ENCODE data around the gene MKKS.

MKKS gene

GRCh38 chr20:10362674-10363073 lies 71.3 kb downstream of the MKKS start:
- Histone ChIP-seq H4K20me1 (ENCODE audit: insufficient read depth, low read length) (no peaks in the 10 kb centered on the region), H3K9ac (ENCODE audit: low read depth, low read length) (no peak overlapping the region), H3K36me3 (ENCODE audit: insufficient read depth, low read length) (no peaks in the 10 kb centered on the region), H3K27me3 (ENCODE audit: insufficient read depth, low read length, poor library complexity) (no peaks in the 10 kb centered on the region), H2AFZ (ENCODE audit: low read depth, low read length) (no peak overlapping the region), H3K9me3 (ENCODE audit: insufficient read depth, low read length, severe bottlenecking) (no peaks in the 10 kb centered on the region), H3K79me2 (ENCODE audit: insufficient read depth, low read length) (no peaks in the 10 kb centered on the region), H3K4me3 (ENCODE audit: low read depth in 1 of 2, low read length in 2 of 2) (no peak overlapping the region), H3K4me1 (ENCODE audit: insufficient read depth, low read length) (no peaks in the 10 kb centered on the region), H3K4me2 (ENCODE audit: insufficient read depth, low read length) (no peak overlapping the region), H3K27ac (ENCODE audit: low read length) (no peak overlapping the region)
- TF ChIP-seq, protein P1, sequence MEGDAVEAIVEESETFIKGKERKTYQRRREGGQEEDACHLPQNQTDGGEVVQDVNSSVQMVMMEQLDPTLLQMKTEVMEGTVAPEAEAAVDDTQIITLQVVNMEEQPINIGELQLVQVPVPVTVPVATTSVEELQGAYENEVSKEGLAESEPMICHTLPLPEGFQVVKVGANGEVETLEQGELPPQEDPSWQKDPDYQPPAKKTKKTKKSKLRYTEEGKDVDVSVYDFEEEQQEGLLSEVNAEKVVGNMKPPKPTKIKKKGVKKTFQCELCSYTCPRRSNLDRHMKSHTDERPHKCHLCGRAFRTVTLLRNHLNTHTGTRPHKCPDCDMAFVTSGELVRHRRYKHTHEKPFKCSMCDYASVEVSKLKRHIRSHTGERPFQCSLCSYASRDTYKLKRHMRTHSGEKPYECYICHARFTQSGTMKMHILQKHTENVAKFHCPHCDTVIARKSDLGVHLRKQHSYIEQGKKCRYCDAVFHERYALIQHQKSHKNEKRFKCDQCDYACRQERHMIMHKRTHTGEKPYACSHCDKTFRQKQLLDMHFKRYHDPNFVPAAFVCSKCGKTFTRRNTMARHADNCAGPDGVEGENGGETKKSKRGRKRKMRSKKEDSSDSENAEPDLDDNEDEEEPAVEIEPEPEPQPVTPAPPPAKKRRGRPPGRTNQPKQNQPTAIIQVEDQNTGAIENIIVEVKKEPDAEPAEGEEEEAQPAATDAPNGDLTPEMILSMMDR (IDR thresholded peaks at IDR 0.05; ENCODE audit: borderline replicate concordance, extremely low read depth, low read length, poor library complexity, severe bottlenecking), result no peak
- no peak for TF ChIP-seq EZH2 (IDR thresholded peaks at IDR 0.05; ENCODE audit: borderline replicate concordance, low read depth, low read length, severe bottlenecking)
- DNase-seq, result no peak
- ATAC-seq (ENCODE audit: insufficient read depth, low read depth), result no peak

- no peaks in the 10 kb centered on the region for H3K27me3 ChIP-seq (ENCODE audit: insufficient read depth, low read length, poor library complexity)
- H3K36me3 ChIP-seq (ENCODE audit: insufficient read depth, low read length), result no peaks in the 10 kb centered on the region
- no peaks in the 10 kb centered on the region for H3K4me1 ChIP-seq (ENCODE audit: insufficient read depth, low read length)
- TF ChIP-seq EZH2 (IDR thresholded peaks at IDR 0.05; ENCODE audit: borderline replicate concordance, low read depth, low read length, severe bottlenecking), result no peak
- TF ChIP-seq, protein P1 (IDR thresholded peaks at IDR 0.05; ENCODE audit: borderline replicate concordance, extremely low read depth, low read length, poor library complexity, severe bottlenecking), result no peak
- H3K9me3 ChIP-seq (ENCODE audit: insufficient read depth, low read length, severe bottlenecking), result no peaks in the 10 kb centered on the region
- H3K4me2 ChIP-seq (ENCODE audit: insufficient read depth, low read length), result no peak overlapping the region
- no peaks in the 10 kb centered on the region for H4K20me1 ChIP-seq (ENCODE audit: insufficient read depth, low read length)
- H3K79me2 ChIP-seq (ENCODE audit: insufficient read depth, low read length), result no peaks in the 10 kb centered on the region
- H3K9ac ChIP-seq (ENCODE audit: low read depth, low read length), result no peak overlapping the region
- ATAC-seq (ENCODE audit: insufficient read depth, low read depth) (no peak), DNase-seq (no peak)
- no peak overlapping the region for H3K4me3 ChIP-seq (ENCODE audit: low read depth in 1 of 2, low read length in 2 of 2)
- no peak overlapping the region for H2AFZ ChIP-seq (ENCODE audit: low read depth, low read length)
- no peak overlapping the region for H3K27ac ChIP-seq (ENCODE audit: low read length)
These were observed 73.1 kb downstream of the MKKS start for GRCh38 chr20:10360878-10361277.

GRCh38 chr20:10359621-10360040 lies 74.4 kb downstream of the MKKS start:
- Histone ChIP-seq H3K9ac (ENCODE audit: low read depth, low read length) (no peak overlapping the region), H3K27me3 (ENCODE audit: insufficient read depth, low read length, poor library complexity) (no peaks in the 10 kb centered on the region), H3K79me2 (ENCODE audit: insufficient read depth, low read length) (no peaks in the 10 kb centered on the region), H3K4me1 (ENCODE audit: insufficient read depth, low read length) (no peaks in the 10 kb centered on the region), H2AFZ (ENCODE audit: low read depth, low read length) (no peak overlapping the region), H3K4me2 (ENCODE audit: insufficient read depth, low read length) (no peak overlapping the region), H3K4me3 (ENCODE audit: low read depth in 1 of 2, low read length in 2 of 2) (no peak overlapping the region), H3K36me3 (ENCODE audit: insufficient read depth, low read length) (no peaks in the 10 kb centered on the region), H4K20me1 (ENCODE audit: insufficient read depth, low read length) (no peaks in the 10 kb centered on the region), H3K9me3 (ENCODE audit: insufficient read depth, low read length, severe bottlenecking) (no peaks in the 10 kb centered on the region), H3K27ac (ENCODE audit: low read length) (no peak overlapping the region)
- TF ChIP-seq, protein P1 (IDR thresholded peaks at IDR 0.05; ENCODE audit: borderline replicate concordance, extremely low read depth, low read length, poor library complexity, severe bottlenecking), result no peak
- TF ChIP-seq EZH2 (IDR thresholded peaks at IDR 0.05; ENCODE audit: borderline replicate concordance, low read depth, low read length, severe bottlenecking), result no peak
- no peak for ATAC-seq (ENCODE audit: insufficient read depth, low read depth)
- DNase-seq, result no peak

DNA sequence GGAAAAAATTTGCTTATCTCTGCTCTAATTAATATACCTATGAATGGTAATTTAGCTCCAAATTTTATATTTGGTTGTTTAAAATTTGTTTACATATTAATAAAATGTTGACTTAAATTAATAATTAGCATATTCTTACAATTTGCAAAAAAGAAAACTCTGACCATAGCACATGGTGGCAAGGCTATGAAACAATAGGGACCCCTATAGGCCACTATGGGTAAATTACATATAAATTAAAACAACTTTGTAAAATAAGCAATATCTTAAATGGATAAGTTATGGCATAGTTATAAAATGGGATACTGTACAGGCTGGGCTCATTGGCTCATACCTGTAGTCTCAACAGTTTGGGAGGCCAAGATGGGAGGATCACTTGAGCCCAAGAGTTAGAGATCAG lies 76.0 kb downstream of the MKKS start:
- TF ChIP-seq, protein P1 (IDR thresholded peaks at IDR 0.05; ENCODE audit: borderline replicate concordance, extremely low read depth, low read length, poor library complexity, severe bottlenecking), result peak; percentile 14
- TF ChIP-seq EZH2 (IDR thresholded peaks at IDR 0.05; ENCODE audit: borderline replicate concordance, low read depth, low read length, severe bottlenecking), result no peak
- H3K4me1 ChIP-seq (ENCODE audit: insufficient read depth, low read length), result no peaks in the 10 kb centered on the region
- no peak overlapping the region for H3K4me3 ChIP-seq (ENCODE audit: low read depth in 1 of 2, low read length in 2 of 2)
- no peak overlapping the region for H3K4me2 ChIP-seq (ENCODE audit: insufficient read depth, low read length)
- ATAC-seq (ENCODE audit: insufficient read depth, low read depth) (no peak), DNase-seq (no peak)
- no peaks in the 10 kb centered on the region for H3K79me2 ChIP-seq (ENCODE audit: insufficient read depth, low read length)
- H2AFZ ChIP-seq (ENCODE audit: low read depth, low read length), result no peak overlapping the region
- no peaks in the 10 kb centered on the region for H3K27me3 ChIP-seq (ENCODE audit: insufficient read depth, low read length, poor library complexity)
- H4K20me1 ChIP-seq (ENCODE audit: insufficient read depth, low read length), result no peaks in the 10 kb centered on the region
- no peaks in the 10 kb centered on the region for H3K9me3 ChIP-seq (ENCODE audit: insufficient read depth, low read length, severe bottlenecking)
- no peak overlapping the region for H3K9ac ChIP-seq (ENCODE audit: low read depth, low read length)
- no peaks in the 10 kb centered on the region for H3K36me3 ChIP-seq (ENCODE audit: insufficient read depth, low read length)
- no peak overlapping the region for H3K27ac ChIP-seq (ENCODE audit: low read length)
